ENCODE data around the gene MRPL10.

- TF ChIP-seq CTCF (IDR thresholded peaks at IDR 0.05) (peak in 1 of 3 donors; percentile 1), POLR2A (IDR thresholded peaks at IDR 0.05) (no peak), POLR2AphosphoS5 (IDR thresholded peaks at IDR 0.05) (no peak)
Observed at GRCh38 chr17:47837401-47838039, 6.2 kb upstream of the MRPL10 start.

All from breast epithelium (tissue), 3 donors.